ENCODE data around the gene FBXO30.

Gene FBXO30

DNA sequence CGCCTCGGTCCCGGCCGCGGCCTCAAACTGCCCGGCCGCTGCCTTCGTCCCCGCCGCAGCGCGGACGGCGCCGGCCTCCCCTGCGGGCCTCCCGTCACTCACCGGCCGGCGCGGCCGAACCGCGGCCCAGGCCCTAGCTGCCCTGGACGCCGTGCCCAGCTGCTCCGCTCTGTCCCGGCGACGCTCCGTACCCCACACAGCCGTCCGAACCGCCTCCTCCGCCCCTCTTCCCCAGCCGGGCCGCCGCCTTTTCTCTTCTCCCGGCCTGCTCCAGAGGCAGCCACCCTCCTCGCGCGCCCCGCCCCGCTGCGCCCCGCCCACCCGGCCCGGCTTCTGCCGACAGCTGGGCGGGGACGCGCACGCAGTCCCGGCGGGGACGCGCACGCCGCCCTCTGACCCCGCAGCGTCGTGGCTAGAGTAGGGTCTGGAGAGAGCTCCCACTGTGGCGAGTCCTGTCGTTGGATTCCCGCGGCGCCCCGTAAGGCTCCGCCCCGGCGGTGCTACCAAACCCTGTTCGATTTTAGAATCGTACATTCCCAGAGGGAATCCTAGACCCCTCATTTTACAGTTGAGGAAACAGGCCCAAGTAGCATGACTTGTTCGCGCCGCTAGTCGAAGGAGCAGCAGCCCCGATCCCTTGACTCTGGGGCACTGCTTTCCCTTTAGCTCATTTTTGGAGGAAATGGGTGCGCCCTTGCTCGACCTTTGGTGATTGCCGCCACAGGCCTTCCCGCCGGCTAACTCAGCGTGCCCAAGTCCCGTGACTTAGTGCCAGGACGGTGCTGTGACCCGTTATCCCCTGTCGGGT is at the start of gene FBXO30:
TSS of gene FBXO30 (minus strand) at position 295 of the 808 bp plus-strand sequence. CDS start 8,390 bp downstream, outside the sequence.
- peak; percentile 77 for DNase-seq

DNA sequence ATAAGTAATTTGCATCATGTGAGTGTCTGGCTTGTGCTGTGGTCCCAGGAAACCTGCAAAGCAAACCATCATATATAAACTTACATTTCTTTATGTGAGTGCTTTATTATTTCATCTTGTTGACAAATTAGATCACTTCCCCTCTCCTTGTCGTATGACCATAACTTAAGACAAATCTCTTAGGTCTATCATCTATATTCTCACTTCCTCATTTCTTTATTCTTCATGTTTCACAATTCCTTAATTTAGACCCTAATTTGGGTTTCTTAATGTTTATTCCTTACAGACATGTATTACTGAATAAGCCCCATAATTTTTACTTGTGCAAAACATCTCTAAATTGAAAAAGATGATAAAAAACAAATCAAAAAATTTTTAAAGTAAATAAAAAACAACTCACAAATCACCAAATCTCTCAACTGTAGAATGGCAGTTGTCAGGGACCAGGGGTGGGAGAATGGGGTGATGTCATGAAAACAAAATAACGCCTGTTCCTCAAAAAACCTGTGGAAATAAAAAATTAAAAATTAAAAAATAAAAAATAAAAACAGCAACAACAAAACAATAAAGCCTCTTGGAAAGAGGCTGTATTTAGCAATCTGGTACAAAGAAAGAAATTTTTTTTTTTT is 49.5 kb upstream of the FBXO30 start:
- DNase-seq = no peak

GRCh38 chr6:145863366-145863765 is 48.8 kb upstream of the FBXO30 start:
- DNase-seq = no peak

- no peak for DNase-seq
Measured at GRCh38 chr6:145860562-145860961, 46.0 kb upstream of the FBXO30 start.

DNA sequence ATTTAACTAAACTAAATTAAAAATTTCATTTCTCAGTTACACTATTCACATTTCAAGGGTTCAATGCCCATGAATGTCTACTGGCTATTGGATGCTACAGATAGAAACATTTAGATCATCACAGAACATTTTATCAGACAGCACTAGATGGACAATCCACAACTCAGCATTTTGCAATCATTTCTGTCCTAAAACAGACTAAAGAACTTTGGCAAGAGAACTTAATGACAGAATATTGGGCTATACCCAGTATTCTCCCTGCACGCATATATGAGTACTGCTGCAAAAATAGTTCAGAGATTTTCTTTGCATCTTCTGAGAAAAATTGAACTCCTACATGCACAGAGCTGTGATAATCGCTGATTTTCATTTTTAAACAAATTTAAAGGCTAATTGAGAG is 36.1 kb upstream of the FBXO30 start:
- no peak for DNase-seq

- DNase-seq = no peak
Measured at GRCh38 chr6:145848541-145848940, 33.9 kb upstream of the FBXO30 start.

- DNase-seq = no peak
Measured at GRCh38 chr6:145845557-145845956, 31.0 kb upstream of the FBXO30 start.

- no peak for DNase-seq
Measured at GRCh38 chr6:145844933-145845540, 30.4 kb upstream of the FBXO30 start.

DNA sequence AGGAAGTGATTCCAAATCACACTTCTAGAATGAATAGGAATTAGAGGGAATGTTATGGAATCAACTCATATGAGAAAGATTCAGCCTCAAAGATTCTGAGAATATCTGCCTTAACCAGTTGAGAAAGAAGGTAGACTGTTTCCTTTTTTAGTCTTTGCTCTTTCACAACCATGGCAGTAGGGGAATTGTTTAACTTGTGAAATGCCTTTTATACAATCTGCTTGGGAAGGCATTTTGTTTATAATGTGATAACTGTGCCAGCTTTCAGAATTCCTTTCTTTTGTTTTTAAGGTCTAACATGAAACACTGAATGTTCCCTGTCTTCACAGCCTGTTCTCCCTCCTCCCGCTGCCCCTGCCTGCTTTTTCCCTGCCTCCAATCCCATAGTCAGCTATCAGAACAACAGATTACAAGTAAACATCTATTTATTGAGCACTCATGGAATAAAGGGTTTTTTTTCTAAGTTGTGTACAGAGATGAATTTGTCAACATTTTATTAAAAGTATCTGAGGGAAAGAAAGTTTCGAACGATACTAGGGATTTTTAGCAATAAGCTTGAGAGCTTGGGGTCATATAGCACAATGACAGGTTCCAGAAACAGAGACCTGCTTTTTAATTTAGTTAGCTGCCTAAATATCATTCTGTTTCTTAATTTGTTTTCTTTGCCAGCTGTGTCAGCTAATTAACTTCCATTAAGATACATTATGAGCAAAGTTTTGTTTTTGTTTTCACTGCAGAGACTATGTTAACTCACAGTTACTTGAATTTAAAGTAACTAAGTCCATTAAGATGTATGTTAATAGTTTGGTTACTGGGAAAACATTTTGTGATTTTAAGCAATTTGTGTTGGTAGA is 28.3 kb upstream of the FBXO30 start:
- no peak for DNase-seq

- DNase-seq = no peak
Measured at GRCh38 chr6:145841668-145842067, 27.1 kb upstream of the FBXO30 start.

GRCh38 chr6:145839653-145840052 is 25.1 kb upstream of the FBXO30 start:
- no peak for DNase-seq

GRCh38 chr6:145838305-145838704 is 23.7 kb upstream of the FBXO30 start:
- no peak for DNase-seq

- no peak for DNase-seq
Measured at GRCh38 chr6:145836772-145837171, 22.2 kb upstream of the FBXO30 start.

- DNase-seq = no peak
Measured at GRCh38 chr6:145836170-145836569, 21.6 kb upstream of the FBXO30 start.

DNA sequence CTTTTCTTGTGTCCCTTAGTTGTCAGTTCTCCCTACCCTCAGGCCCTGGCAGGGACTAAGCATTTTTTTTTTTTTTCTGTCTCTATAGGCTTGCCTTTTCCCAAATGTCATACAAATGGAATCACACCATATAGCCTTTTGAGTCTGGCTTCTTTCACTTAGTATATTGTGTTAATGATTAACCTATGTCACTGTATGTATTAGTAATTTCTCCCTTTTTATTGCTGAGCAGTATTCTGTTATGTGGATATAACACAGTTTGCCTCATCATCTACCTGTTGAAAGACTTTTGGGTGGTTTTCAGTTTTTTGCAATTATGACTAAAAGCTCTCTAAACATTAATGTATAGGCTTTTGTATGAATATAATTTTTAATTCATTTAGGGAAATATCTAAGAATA is 16.0 kb upstream of the FBXO30 start:
- DNase-seq = no peak

- no peak for DNase-seq
Measured at GRCh38 chr6:145829950-145830349, 15.4 kb upstream of the FBXO30 start.

- no peak for DNase-seq
Measured at GRCh38 chr6:145829102-145829501, 14.5 kb upstream of the FBXO30 start.

- no peak for DNase-seq
Measured at GRCh38 chr6:145824344-145824743, 9.7 kb upstream of the FBXO30 start.

DNA sequence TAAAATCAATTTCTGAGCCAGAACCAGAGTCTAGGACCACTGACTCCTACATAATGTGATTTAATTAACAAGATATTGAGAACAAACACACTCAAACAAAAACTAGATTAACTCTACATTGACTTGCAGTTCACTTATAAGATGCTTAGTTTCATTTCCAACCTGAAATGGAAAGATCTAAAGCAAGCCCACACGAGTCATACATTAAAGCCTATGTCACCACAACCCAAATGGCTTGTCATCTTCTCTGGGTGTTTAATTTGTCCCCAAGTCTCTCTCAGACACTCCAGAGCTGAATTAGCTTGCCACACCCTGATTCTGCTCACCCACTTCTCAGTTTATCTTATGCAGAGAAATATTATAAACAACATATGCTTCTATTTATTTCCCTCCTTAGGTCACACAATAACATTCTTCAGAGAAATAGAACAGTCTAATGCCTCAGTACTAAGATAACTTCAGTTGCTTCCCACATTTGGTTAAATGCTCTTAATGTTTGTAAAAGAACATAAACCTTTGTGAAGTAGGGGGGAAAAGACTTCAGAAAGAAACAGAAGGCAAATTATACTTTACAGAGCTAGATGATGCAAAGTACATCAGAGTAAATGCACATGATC is 8.8 kb upstream of the FBXO30 start:
- DNase-seq = no peak

GRCh38 chr6:145822456-145822855 is 7.9 kb upstream of the FBXO30 start:
- DNase-seq = no peak

DNA sequence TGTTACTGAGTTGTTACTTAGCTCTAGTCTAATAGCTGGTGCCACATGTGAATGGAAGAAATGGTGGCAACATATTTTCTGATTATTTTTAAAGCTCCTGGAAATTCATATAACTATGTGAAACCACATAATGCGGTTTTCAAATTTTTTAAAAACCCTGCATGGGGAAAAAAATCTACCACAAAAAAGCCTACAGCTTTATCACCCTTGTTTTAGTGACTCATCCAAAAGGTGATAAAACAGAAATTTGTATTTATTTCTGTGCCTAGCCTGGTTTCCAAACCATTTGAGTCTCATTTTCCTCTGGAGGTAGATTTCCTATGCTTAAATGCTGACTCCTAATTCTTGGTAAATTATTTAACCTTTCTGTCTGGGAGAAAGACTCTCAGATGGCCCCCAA is 5.4 kb upstream of the FBXO30 start:
- no peak for DNase-seq

- no peak for DNase-seq
Measured at GRCh38 chr6:145818796-145819195, 4.2 kb upstream of the FBXO30 start.

- DNase-seq = no peak
Measured at GRCh38 chr6:145816392-145816791, 1.8 kb upstream of the FBXO30 start.
